G401 (cell line): ENCODE measurements around the gene FBXW2. TPM values are rescaled to one million over a fixed set of nuclear protein-coding genes. Genes with fewer than 3 reads are reported as not detected.

Experiments
- DNase-seq: peaks from one replicate; pipeline ENCODE4 v3.0.0-alpha.2; 2015; ENCODE audit warnings: low spot score
- in situ Hi-C: cut with HindIII; loops from 2 replicates; pipeline ENCODE4 v1.10.0; 2016; ENCODE audit warnings: low sequenced_read_pairs, mixed read lengths
- total RNA-seq: library from RNA; depleted of rRNA; stranded (reverse); fragments of >200 nt; shearing (Covaris generic); gene quantifications from 2 replicates; pipeline ENCODE4 v1.2.3, GENCODE V29; 2014

FBXW2 gene
- total RNA-seq, 1 experiment from 2014 or later, result 19.1 TPM

GRCh38 chr9:120724757-120725400, 68.3 kb downstream of the FBXW2 start:
- no peak for DNase-seq
- in situ Hi-C loops, result no loop called here

GRCh38 chr9:120723565-120723964, 69.7 kb downstream of the FBXW2 start:
- in situ Hi-C loops, result no loop called here
- no peak for DNase-seq

GRCh38 chr9:120720404-120720803, 72.8 kb downstream of the FBXW2 start:
- in situ Hi-C loops, result no loop called here
- DNase-seq, result no peak

- DNase-seq, result no peak
These were observed 74.9 kb downstream of the FBXW2 start for GRCh38 chr9:120718316-120718715.

GRCh38 chr9:120717176-120717575, 76.0 kb downstream of the FBXW2 start:
- DNase-seq, result peak; percentile 29
- in situ Hi-C loops, result no loop called here

More at GRCh38 chr9:120718316-120718715, 74.9 kb downstream of the FBXW2 start:
- in situ Hi-C loops, result no loop called here

- DNase-seq, result no peak
- in situ Hi-C loops, result no loop called here
These were observed 76.7 kb downstream of the FBXW2 start for GRCh38 chr9:120716483-120716882.

GRCh38 chr9:120715389-120715924, 77.8 kb downstream of the FBXW2 start:
- peak; percentile 54 for DNase-seq

GRCh38 chr9:120714846-120715388, 78.3 kb downstream of the FBXW2 start:
- DNase-seq, result peak; percentile 38
- in situ Hi-C loops, result no loop called here

More at GRCh38 chr9:120715389-120715924, 77.8 kb downstream of the FBXW2 start:
- in situ Hi-C loops, result no loop called here

- peak; percentile 99 for DNase-seq
- in situ Hi-C loops, result no loop called here
These were observed 78.9 kb downstream of the FBXW2 start, which contains the start of gene MEGF9 for GRCh38 chr9:120714088-120714845. TSS of gene MEGF9 (minus strand) at chr9:120714470. CDS start at chr9:120714358, 112 bp downstream.

- in situ Hi-C loops, result no loop called here
These were observed 79.7 kb downstream of the FBXW2 start for GRCh38 chr9:120713257-120714087.

GRCh38 chr9:120712539-120713031, 80.6 kb downstream of the FBXW2 start:
- in situ Hi-C loops, result no loop called here

More at GRCh38 chr9:120713257-120714087, 79.7 kb downstream of the FBXW2 start:
- DNase-seq, result no peak

GRCh38 chr9:120711841-120712538, 81.2 kb downstream of the FBXW2 start:
- DNase-seq, result peak; percentile 37
- in situ Hi-C loops, result no loop called here

More at GRCh38 chr9:120712539-120713031, 80.6 kb downstream of the FBXW2 start:
- DNase-seq, result peak; percentile 47

GRCh38 chr9:120711354-120711753, 81.9 kb downstream of the FBXW2 start:
- in situ Hi-C loops, result no loop called here
- DNase-seq, result no peak

- in situ Hi-C loops, result no loop called here
- peak; percentile 64 for DNase-seq
These were observed 82.9 kb downstream of the FBXW2 start for GRCh38 chr9:120710110-120710981.

- in situ Hi-C loops, result no loop called here
- DNase-seq, result no peak
These were observed 84.5 kb downstream of the FBXW2 start for GRCh38 chr9:120708526-120709224.

- DNase-seq, result no peak
- in situ Hi-C loops, result no loop called here
These were observed 86.0 kb downstream of the FBXW2 start for GRCh38 chr9:120707170-120707569.
